ENCODE data around the gene MRPL53.

MRPL53 gene

GRCh38 chr2:74472086-74472944 lies at the start of gene MRPL53:
Gene MRPL53, minus strand, starts transcription at chr2:74472680. Its CDS starts 20 bp downstream, at chr2:74472660.
- peak; percentile 93 for DNase-seq (ENCODE audit: low spot score)

DNA sequence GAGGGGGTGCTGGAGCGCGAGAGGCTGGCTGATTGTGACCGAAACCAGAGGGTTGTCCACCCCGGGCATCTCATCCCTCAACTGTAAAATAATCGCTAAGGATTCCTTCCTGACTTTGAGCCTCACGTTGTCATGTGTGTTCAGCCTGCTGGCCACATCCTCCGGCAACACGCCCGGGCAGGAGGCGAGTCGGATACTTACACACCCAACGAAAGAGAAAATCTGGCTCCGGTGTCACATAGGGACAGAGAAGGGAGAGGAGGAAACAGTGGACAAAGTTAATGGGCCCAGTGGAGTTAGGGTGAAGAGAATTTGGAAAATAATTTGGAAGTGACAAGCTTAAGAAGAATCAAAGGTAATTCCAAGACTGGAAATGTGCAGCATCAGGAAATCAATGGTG lies 44.2 kb upstream of the MRPL53 start:
- no peak for DNase-seq (ENCODE audit: low spot score)

DNA sequence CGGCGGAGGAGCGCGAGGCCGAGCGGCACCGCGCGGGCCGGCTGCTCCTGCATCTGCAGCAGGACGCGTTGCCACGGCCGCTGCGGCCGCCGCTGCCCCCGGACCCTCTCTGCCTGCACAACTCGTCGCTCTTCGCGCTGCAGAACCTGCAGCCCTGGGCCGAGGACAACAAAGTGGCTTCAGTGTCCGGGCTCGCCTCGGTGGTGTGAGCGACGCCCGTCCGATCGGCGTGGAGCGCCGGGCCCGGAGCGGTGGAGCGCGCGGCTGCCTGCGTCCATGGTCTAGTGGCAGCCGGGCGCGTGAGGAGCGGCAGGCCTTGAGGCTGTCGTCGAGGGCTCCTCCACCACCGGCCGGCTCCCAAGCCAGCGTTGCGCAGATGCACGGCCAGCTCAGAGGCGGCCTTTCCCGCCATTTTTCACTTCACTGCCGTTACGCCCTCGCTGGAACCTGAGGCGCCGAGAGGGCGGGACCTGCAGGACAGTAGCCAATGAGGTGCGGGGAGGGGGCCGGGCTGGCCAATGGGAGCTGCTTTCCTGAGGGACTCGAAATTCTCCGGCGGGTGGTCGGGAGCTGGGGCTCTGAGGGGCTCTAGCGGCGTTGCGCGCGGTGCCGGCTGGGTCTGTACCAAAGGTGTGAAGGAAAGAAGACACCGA lies 43.6 kb upstream of the MRPL53 start:
- peak; percentile 37 for DNase-seq (ENCODE audit: low spot score)

DNA sequence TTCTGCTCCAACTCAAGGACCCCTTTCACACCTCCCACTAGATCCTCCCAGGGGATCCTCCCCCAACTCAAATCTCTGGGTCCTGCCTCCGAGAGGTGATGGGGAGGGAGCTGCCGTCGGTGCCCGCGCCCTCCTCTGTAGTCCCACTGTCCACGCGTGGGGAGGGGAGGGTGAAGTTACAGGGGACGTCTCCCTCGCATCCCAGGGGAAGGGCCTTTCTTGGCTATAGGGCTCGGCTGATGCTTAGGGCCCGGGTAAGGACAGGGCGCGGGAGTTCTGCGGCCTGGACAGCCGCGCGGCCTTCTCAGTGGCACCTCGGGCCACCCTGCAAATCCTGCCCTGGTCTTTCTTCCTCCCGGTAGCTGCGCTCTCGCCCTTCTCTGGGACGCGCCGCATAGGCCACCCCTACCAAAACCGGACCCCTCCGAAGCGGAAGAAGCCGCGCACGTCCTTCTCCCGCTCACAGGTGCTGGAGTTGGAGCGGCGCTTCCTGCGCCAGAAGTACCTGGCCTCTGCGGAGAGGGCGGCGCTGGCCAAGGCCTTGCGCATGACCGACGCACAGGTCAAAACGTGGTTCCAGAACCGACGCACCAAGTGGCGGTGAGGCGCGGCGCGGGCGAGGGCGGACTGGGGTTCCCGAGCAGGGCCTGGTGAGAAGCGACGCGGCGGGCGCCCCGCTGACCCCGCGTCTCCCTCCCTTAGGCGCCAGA lies 42.9 kb upstream of the MRPL53 start:
- no peak for DNase-seq (ENCODE audit: low spot score)

- DNase-seq (ENCODE audit: low spot score): no peak
Observed at GRCh38 chr2:74514368-74515270, 42.1 kb upstream of the MRPL53 start, which contains the start of gene TLX2. Gene TLX2, plus strand, starts transcription at chr2:74514450. Its CDS starts 357 bp downstream, at chr2:74514807.

DNA sequence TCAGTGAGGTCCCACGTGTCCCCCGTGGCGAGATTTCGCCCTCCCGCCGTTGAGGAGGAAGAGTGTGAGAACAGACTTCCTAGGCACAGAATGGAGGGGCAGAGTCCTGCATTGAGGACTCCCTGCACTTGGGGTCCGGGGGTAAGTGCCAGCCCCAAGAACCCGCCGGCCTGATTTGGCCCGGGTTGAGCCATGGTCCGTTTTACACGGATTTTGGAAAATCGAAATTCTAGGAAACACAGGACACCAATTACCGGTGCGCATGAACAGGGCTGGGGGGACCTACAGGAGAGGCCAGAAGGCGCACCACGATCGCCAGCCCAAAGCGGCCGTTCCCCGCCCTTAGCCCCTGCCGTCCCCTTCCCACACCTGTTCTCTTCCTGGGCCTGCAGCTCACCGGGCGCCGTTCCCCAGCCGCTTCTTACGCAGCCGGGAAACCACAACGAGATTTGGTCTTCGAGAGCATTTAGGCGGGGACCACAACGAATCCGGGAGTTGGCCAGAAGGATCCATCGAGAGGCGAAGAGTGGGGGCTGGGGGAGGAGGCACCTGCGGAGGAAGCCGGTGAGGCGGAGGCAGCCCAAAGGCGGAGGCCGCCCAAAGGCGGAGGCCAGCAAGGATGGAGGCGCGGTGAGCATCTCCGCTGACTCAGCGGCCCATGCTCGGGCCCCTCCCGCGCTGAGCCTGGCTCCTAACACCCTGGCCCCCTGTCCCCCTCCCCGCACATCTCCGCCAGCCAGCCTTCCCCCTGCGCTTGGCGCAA lies 41.3 kb upstream of the MRPL53 start:
- DNase-seq (ENCODE audit: low spot score): no peak

DNA sequence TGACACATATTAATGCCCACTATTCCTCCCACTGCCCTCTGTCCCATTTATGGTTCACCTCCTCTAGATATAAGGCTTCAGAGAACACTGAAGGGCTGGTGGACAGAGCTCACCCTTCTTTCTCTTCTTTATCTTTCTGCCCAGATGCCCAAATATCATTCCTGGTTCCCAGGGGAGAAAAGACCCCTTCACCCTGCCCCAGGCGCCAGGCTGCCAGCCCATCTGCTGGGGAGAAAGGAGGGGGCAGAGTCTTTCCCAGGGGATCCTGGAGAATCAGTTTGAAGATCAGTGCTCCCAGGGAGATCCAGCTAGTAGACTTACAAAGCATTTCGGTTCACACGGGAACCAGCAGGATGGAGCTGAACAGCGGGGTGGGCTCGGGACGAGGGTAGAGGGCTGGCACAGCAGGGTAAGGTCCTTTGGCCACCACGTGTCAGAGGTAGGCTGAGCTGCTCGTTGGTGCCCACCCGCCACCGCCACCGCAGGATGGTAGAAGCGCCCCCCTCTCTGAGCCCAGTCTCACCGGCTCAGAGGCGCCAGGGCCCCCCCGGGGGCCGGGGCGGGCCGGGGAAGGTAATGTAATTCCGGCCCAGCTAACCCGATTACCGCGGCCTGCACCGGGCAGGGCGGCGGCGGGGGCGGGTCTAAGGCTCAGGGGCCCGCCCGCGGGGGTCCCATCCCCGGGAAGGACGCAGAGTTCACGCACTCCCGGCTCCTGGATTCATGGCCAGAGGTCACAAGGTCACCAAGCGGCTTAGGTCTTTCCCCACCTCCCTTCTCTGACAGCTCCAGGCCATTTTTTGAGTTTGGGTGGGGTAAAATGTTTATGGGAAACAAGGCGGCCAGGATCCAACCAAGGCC lies 40.5 kb upstream of the MRPL53 start:
- DNase-seq (ENCODE audit: low spot score): no peak

GRCh38 chr2:74511104-74511989 lies 38.9 kb upstream of the MRPL53 start:
- no peak for DNase-seq (ENCODE audit: low spot score)

DNA sequence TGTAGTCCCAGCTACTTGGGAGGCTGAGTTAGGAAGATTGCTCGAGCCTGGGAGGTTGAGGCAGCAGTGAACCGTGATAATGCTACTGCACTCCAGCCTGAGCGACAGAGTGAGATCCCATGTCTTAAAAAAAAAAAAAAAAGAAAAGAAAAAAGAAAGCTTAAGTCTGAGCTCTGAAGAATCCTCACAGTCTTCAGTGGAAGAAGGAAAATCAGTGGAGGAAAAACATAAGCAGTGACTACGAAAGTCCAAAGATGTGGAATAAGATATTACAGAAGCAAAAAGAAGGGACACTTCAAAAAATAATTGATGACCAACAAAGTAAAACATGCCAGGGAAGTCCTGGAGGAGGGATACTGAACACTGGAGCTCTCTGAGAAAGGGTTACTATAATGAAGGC lies 37.8 kb upstream of the MRPL53 start:
- no peak for DNase-seq (ENCODE audit: low spot score)

DNA sequence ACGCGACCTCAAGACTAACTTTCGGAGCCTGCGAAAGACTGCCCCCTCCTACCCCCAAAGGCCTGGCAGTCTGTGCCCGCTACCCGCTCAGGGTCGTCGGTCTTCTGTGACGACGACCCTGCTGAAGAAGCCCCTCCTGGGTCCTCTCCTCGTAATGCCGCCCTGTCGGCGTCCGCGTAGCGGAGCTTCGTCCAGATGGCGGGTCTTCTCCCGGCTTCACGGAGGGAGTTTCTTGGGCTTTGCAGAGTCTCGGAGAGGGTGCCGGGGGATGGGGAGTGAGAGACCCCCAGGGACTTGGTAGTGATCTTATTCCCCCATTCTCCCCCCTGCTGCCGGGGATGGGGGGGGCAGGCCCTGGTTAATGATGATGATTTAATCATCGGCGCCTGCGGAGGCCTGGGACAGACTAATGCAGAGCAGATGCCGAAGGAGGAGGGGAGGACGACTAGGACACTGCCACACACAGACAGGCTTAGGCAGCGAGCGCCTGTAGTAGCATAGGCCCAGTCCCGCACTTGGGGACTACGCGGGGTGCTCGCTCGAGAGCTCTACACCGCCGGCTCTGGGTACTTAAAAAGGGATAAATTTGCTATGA lies 35.5 kb upstream of the MRPL53 start:
- no peak for DNase-seq (ENCODE audit: low spot score)

- DNase-seq (ENCODE audit: low spot score): peak; percentile 97
Observed at GRCh38 chr2:74507145-74507925, 34.9 kb upstream of the MRPL53 start, which contains the start of gene PCGF1. Gene PCGF1, minus strand, starts transcription at chr2:74507695. Its CDS starts 27 bp downstream, at chr2:74507668.

- DNase-seq (ENCODE audit: low spot score): no peak
Observed at GRCh38 chr2:74505448-74506246, 33.2 kb upstream of the MRPL53 start.

DNA sequence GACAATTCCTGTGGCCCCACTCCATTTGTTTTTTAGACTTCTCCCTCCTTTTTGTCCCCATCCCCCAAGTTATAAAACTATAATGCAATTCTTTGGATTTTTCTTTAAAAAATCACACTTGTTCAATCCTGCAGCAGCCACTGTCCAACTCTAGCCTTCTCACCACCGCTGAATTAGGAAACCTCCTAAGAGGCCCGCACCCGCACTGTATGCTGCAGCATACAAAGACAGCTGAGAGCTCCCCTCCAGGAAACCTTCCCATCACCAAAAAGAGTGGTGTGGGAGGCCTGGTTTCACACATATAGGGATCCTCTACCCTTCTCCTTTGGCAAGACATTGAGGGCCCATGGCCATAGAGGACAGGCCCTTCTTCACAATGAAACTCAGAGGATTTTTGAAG lies 32.1 kb upstream of the MRPL53 start:
- DNase-seq (ENCODE audit: low spot score): no peak

- DNase-seq (ENCODE audit: low spot score): no peak
Observed at GRCh38 chr2:74503506-74504475, 31.3 kb upstream of the MRPL53 start.

DNA sequence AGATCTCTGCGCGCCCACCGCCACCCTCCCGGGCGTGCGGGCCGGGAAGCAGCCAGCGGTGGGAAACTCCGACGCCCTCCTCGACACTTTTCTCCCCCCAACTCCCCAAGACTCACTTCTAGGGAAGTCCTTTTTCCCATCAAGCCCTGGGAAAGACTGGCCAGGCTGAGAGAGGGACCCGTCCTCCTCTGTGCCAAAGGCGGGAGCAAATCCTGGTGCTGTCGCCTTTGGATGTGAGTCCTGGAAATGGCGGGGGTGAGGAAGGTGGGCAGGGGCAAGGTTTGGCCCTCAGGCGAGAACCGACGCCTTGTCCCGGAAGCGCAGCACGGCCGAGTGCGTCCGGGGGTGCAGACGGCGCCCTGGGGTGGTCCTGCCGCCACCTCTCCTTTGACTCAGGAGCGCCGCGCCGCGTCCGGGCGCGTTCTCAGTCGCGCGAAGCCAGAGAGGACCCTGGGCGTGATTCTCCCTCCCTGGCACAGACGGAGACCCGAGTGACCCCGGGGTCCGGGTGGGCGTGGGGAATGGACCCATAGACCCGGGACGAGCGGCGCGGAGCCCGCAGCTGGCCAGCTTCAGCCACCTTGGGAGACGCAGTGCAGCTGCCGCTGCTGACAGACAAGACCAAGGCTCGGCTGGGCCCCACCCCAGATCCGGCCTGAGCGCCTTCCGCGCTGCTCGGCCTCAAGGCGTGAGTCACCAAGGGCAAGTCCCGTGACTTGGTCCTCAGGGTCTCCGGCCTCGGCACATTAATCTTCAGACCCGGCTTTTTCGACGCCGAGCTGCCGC lies 30.4 kb upstream of the MRPL53 start:
- DNase-seq (ENCODE audit: low spot score): no peak
